Cardiac fibroblast (primary cell): ENCODE measurements around the gene MSANTD7.

ENCODE experiments used
- DNase-seq, 2 donors: peaks; one replicate each; pipeline versions ENCODE4 v3.0.0 to v3.0.0-alpha.2; 2010; ENCODE audit warnings: low read depth in 2 of 2
- H3K4me3 ChIP-seq, 2 donors: replicated peaks in 1 of 2; 1 replicate in 1 of 2; 2 replicates in 1 of 2; pipeline ENCODE4 v1.5.1; 2011; ENCODE audit warnings: low read depth in 2 of 2, low read length in 2 of 2, mild to moderate bottlenecking in 2 of 2, moderate library complexity in 1 of 2
- CTCF ChIP-seq: IDR thresholded peaks from one replicate; pipeline ENCODE4 v1.5.1; 2011; ENCODE audit warnings: low read depth, mild to moderate bottlenecking, low read length, inconsistent platforms

Gene MSANTD7

GRCh38 chr10:14837757-14838581 is at the start of gene MSANTD7, which contains the start of the genes CDNF and HSPA14:
MSANTD7 (plus strand) TSS chr10:14838306; CDS start chr10:14842285, 3,979 bp downstream.
CDNF (minus strand) TSS chr10:14838037; CDS start chr10:14837946, 91 bp downstream.
HSPA14 (plus strand) TSS chr10:14838306; CDS start chr10:14838403, 97 bp downstream.
- TF ChIP-seq CTCF = no peak
- peak; percentile 99 to 100 for DNase-seq
- H3K4me3 ChIP-seq = peak within 1 kb of the TSS; percentile 99 to 100

- no peak overlapping the region for H3K4me3 ChIP-seq
- no peak for DNase-seq
- TF ChIP-seq CTCF = no peak
Measured at GRCh38 chr10:14798636-14799035, 39.5 kb upstream of the MSANTD7 start.

- DNase-seq = no peak
- no peak for TF ChIP-seq CTCF
- H3K4me3 ChIP-seq = no peak overlapping the region
Measured at GRCh38 chr10:14800397-14800796, 37.7 kb upstream of the MSANTD7 start.

- peak in 1 of 2 donors; percentile 6 for DNase-seq
- no peak for TF ChIP-seq CTCF
- no peak overlapping the region for H3K4me3 ChIP-seq
Measured at GRCh38 chr10:14801723-14802122, 36.4 kb upstream of the MSANTD7 start.

- DNase-seq = no peak
- no peak for TF ChIP-seq CTCF
- H3K4me3 ChIP-seq = no peak overlapping the region
Measured at GRCh38 chr10:14803827-14804226, 34.3 kb upstream of the MSANTD7 start.

GRCh38 chr10:14806318-14806717 is 31.8 kb upstream of the MSANTD7 start:
- TF ChIP-seq CTCF = no peak
- DNase-seq = no peak

More at GRCh38 chr10:14806318-14806717, 31.8 kb upstream of the MSANTD7 start:
- no peak overlapping the region for H3K4me3 ChIP-seq
